Neural progenitor cell (in vitro differentiated cells): ENCODE measurements around the gene MAP4K5. TPM values are rescaled to one million over a fixed set of nuclear protein-coding genes. Genes with fewer than 3 reads are reported as not detected.

ENCODE experiments used
- DNase-seq: peaks from one replicate; pipeline ENCODE4 v3.0.0-alpha.2; 2016; ENCODE audit warnings: low spot score
- H2AFZ ChIP-seq: fragments of 200-600 bp; sonication (generic); replicated peaks from 2 replicates; pipeline ENCODE4 v1.6.1; 2016; ENCODE audit warnings: antibody characterized with exemption
- H3F3A ChIP-seq: fragments of 200-600 bp; sonication (generic); 2 replicates; pipeline ENCODE4 v1.6.1; 2016; ENCODE audit warnings: antibody characterized with exemption, low read depth
- H3K27ac ChIP-seq: fragments of 200-600 bp; sonication (generic); 2 replicates; pipeline ENCODE4 v1.5.1; 2016; ENCODE audit warnings: mild to moderate bottlenecking
- H3K27me3 ChIP-seq: fragments of 200-600 bp; sonication (generic); 2 replicates; pipeline ENCODE4 v1.6.1; 2016; ENCODE audit warnings: mild to moderate bottlenecking, moderate library complexity
- H3K36me3 ChIP-seq: fragments of 200-600 bp; sonication (generic); 2 replicates; pipeline ENCODE4 v1.5.1; 2016
- H3K4me1 ChIP-seq: fragments of 200-600 bp; sonication (generic); 2 replicates; pipeline ENCODE4 v1.6.1; 2016; ENCODE audit warnings: mixed run types
- H3K4me2 ChIP-seq: fragments of 200-600 bp; sonication (generic); 2 replicates; pipeline ENCODE4 v1.6.1; 2016
- H3K4me3 ChIP-seq: fragments of 200-600 bp; sonication (generic); 2 replicates; pipeline ENCODE4 v1.5.1; 2016
- H3K79me2 ChIP-seq: fragments of 200-600 bp; sonication (generic); 2 replicates; pipeline ENCODE4 v1.6.1; 2016; ENCODE audit warnings: low read depth
- H3K9ac ChIP-seq: fragments of 200-600 bp; sonication (generic); 2 replicates; pipeline ENCODE4 v1.6.1; 2016
- H3K9me3 ChIP-seq: fragments of 200-600 bp; sonication (generic); 2 replicates; pipeline ENCODE4 v1.5.1; 2016; ENCODE audit warnings: low read depth
- H4K20me1 ChIP-seq: fragments of 200-600 bp; sonication (generic); 2 replicates; pipeline ENCODE4 v1.6.1; 2016; ENCODE audit warnings: low read depth
- H3K27ac Mint-ChIP-seq: 3 replicates; pipeline ENCODE4 v1.8.0; 2021; ENCODE audit warnings: mixed read lengths
- H3K27me3 Mint-ChIP-seq: 2 replicates; pipeline ENCODE4 v1.8.0; 2022; ENCODE audit warnings: low read depth, mild to moderate bottlenecking, inconsistent platforms, moderate library complexity, mixed read lengths; ENCODE audit not compliant: insufficient read depth
- H3K36me3 Mint-ChIP-seq: 3 replicates; pipeline ENCODE4 v1.8.0; 2021; ENCODE audit warnings: mixed read lengths
- H3K4me1 Mint-ChIP-seq: 3 replicates; pipeline ENCODE4 v1.8.0; 2021; ENCODE audit warnings: mixed read lengths
- H3K4me3 Mint-ChIP-seq: 3 replicates; pipeline ENCODE4 v1.8.0; 2021; ENCODE audit warnings: mild to moderate bottlenecking, moderate library complexity, mixed read lengths
- H3K9me3 Mint-ChIP-seq: 3 replicates; pipeline ENCODE4 v1.8.0; 2020; ENCODE audit warnings: mixed read lengths
- CTCF ChIP-seq: fragments of 200-600 bp; sonication (generic); IDR thresholded peaks from 2 replicates; pipeline ENCODE4 v1.5.1; 2017; ENCODE audit warnings: antibody characterized with exemption, mild to moderate bottlenecking
- EZH2 ChIP-seq: fragments of 200-600 bp; sonication (generic); IDR thresholded peaks from 2 replicates; pipeline ENCODE4 v1.6.1; 2017; ENCODE audit warnings: antibody characterized with exemption, mild to moderate bottlenecking, moderate library complexity
- EZH2phosphoT487 ChIP-seq: fragments of 200-600 bp; sonication (generic); IDR thresholded peaks from 2 replicates; pipeline ENCODE4 v1.6.1; 2017; ENCODE audit warnings: antibody characterized with exemption
- total RNA-seq: library from RNA; depleted of rRNA; stranded (reverse); fragments of >200 nt; gene quantifications from 2 replicates; pipeline ENCODE4 v1.2.3, GENCODE V29; 2015; ENCODE audit warnings: low replicate concordance

MAP4K5 gene
- total RNA-seq, 1 donor from 2014 or later: 114 TPM

- no peak overlapping the region for H3K4me2 ChIP-seq
- no peak for DNase-seq
- peaks cover 3% of the 10 kb centered on the region for H3K9me3 Mint-ChIP-seq
- H3K27ac ChIP-seq: peak overlapping the region; percentile 39
- H3K4me1 ChIP-seq: no peaks in the 10 kb centered on the region
- TF ChIP-seq EZH2phosphoT487 (no peak), CTCF (no peak), EZH2 (no peak)
- peaks cover 19% of the 10 kb centered on the region for H3K36me3 ChIP-seq
- H4K20me1 ChIP-seq: no peaks in the 10 kb centered on the region
- no peak overlapping the region for H3K4me3 ChIP-seq
- peaks cover 41% of the 10 kb centered on the region for H3K36me3 Mint-ChIP-seq
- H3K9ac ChIP-seq: no peak overlapping the region
- no peaks in the 10 kb centered on the region for H3K4me1 Mint-ChIP-seq
- no peaks in the 10 kb centered on the region for H3F3A ChIP-seq
- no peaks in the 10 kb centered on the region for H3K27me3 Mint-ChIP-seq
- no peaks in the 10 kb centered on the region for H3K27me3 ChIP-seq
- no peaks in the 10 kb centered on the region for H3K9me3 ChIP-seq
- H3K79me2 ChIP-seq: no peaks in the 10 kb centered on the region
- H2AFZ ChIP-seq: no peak overlapping the region
- no peak overlapping the region for H3K27ac Mint-ChIP-seq
- H3K4me3 Mint-ChIP-seq: no peak overlapping the region
These were observed 110.9 kb downstream of the MAP4K5 start for GRCh38 chr14:50421499-50421898.

GRCh38 chr14:50417853-50418252 is 114.5 kb downstream of the MAP4K5 start:
- Mint-ChIP-seq H3K4me1 (no peaks in the 10 kb centered on the region), H3K27ac (no peak overlapping the region), H3K9me3 (peaks cover 15% of the 10 kb centered on the region), H3K4me3 (no peak overlapping the region), H3K36me3 (peaks cover 58% of the 10 kb centered on the region), H3K27me3 (peaks cover 2% of the 10 kb centered on the region)
- H3K27me3 ChIP-seq: no peaks in the 10 kb centered on the region
- no peak for DNase-seq
- no peaks in the 10 kb centered on the region for H3K9me3 ChIP-seq
- H3K36me3 ChIP-seq: peaks cover 14% of the 10 kb centered on the region
- no peak overlapping the region for H3K9ac ChIP-seq
- no peak for TF ChIP-seq EZH2phosphoT487
- no peak for TF ChIP-seq CTCF
- TF ChIP-seq EZH2: no peak
- H2AFZ ChIP-seq: no peak overlapping the region
- H3K79me2 ChIP-seq: no peaks in the 10 kb centered on the region
- no peaks in the 10 kb centered on the region for H3K4me1 ChIP-seq
- no peak overlapping the region for H3K27ac ChIP-seq
- no peak overlapping the region for H3K4me2 ChIP-seq
- H3F3A ChIP-seq: no peaks in the 10 kb centered on the region
- H3K4me3 ChIP-seq: no peak overlapping the region
- H4K20me1 ChIP-seq: no peaks in the 10 kb centered on the region

- no peak overlapping the region for H3K27ac ChIP-seq
- Mint-ChIP-seq H3K27me3 (peaks cover 5% of the 10 kb centered on the region), H3K4me3 (no peak overlapping the region), H3K4me1 (no peaks in the 10 kb centered on the region), H3K36me3 (peaks cover 44% of the 10 kb centered on the region), H3K9me3 (peaks cover 15% of the 10 kb centered on the region), H3K27ac (no peak overlapping the region)
- no peak overlapping the region for H3K4me2 ChIP-seq
- H3K4me1 ChIP-seq: no peaks in the 10 kb centered on the region
- H3K9ac ChIP-seq: no peak overlapping the region
- DNase-seq: no peak
- no peak overlapping the region for H3K4me3 ChIP-seq
- H3F3A ChIP-seq: peaks cover 3% of the 10 kb centered on the region
- no peak overlapping the region for H2AFZ ChIP-seq
- no peaks in the 10 kb centered on the region for H4K20me1 ChIP-seq
- no peaks in the 10 kb centered on the region for H3K79me2 ChIP-seq
- no peaks in the 10 kb centered on the region for H3K36me3 ChIP-seq
- TF ChIP-seq CTCF (no peak), EZH2 (no peak), EZH2phosphoT487 (no peak)
- no peaks in the 10 kb centered on the region for H3K27me3 ChIP-seq
- H3K9me3 ChIP-seq: no peaks in the 10 kb centered on the region
These were observed 121.4 kb downstream of the MAP4K5 start for GRCh38 chr14:50410921-50411320.
